WERI-Rb-1 (cell line): Measurements from ENCODE around the gene FAM237A.

Source experiments
- DNase-seq: peaks from one replicate; pipeline ENCODE4 v3.0.0-alpha.2; 2020
- H3K27ac ChIP-seq: fragments of 250-450 bp; sonication (Bioruptor Pico); 2 replicates; pipeline ENCODE4 v1.5.1; 2020; ENCODE audit warnings: mild to moderate bottlenecking, moderate library complexity
- H3K27me3 ChIP-seq: fragments of 250-450 bp; sonication (Bioruptor Pico); 2 replicates; pipeline ENCODE4 v1.5.1; 2021; ENCODE audit warnings: mild to moderate bottlenecking, low read depth, moderate library complexity; ENCODE audit not compliant: insufficient read depth, severe bottlenecking
- H3K36me3 ChIP-seq: fragments of 250-450 bp; sonication (Bioruptor Pico); 2 replicates; pipeline ENCODE4 v1.5.1; 2020; ENCODE audit warnings: mild to moderate bottlenecking, moderate library complexity
- H3K4me3 ChIP-seq: 2 replicates; pipeline ENCODE4 v1.5.1; 2011; ENCODE audit warnings: low read depth, mild to moderate bottlenecking, control low read depth, low read length
- H3K9me3 ChIP-seq: fragments of 250-450 bp; sonication (Bioruptor Pico); 2 replicates; pipeline ENCODE4 v1.5.1; 2021; ENCODE audit warnings: mild to moderate bottlenecking, moderate library complexity; ENCODE audit not compliant: severe bottlenecking
- TF ChIP-seq, protein P1 (sequence below): IDR thresholded peaks from 2 replicates; pipeline ENCODE4 v1.5.1; 2011; ENCODE audit warnings: low read depth, mild to moderate bottlenecking, control low read depth, inconsistent platforms, low read length

Gene FAM237A

DNA sequence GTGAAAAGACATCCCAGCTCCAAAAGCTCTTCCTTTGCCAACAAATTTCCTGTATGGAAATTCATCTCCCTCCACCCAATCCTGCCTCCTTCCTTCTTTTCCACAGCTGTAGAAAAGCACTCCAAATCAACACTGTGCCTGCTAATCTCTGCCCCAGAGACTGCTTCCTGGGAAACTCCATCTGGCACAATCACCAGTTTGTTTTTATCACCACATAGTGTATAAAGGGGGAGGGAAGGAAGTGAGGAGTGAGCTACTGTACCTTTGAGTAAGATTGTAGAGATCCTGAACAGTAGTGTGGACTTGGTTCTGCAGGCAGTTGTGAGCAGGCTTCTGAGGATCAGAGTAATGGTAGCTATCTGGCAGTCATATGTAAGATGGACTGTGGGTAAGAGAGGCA, 14.7 kb upstream of the FAM237A start:
- no peaks in the 10 kb centered on the region for H3K9me3 ChIP-seq
- TF ChIP-seq, protein P1, sequence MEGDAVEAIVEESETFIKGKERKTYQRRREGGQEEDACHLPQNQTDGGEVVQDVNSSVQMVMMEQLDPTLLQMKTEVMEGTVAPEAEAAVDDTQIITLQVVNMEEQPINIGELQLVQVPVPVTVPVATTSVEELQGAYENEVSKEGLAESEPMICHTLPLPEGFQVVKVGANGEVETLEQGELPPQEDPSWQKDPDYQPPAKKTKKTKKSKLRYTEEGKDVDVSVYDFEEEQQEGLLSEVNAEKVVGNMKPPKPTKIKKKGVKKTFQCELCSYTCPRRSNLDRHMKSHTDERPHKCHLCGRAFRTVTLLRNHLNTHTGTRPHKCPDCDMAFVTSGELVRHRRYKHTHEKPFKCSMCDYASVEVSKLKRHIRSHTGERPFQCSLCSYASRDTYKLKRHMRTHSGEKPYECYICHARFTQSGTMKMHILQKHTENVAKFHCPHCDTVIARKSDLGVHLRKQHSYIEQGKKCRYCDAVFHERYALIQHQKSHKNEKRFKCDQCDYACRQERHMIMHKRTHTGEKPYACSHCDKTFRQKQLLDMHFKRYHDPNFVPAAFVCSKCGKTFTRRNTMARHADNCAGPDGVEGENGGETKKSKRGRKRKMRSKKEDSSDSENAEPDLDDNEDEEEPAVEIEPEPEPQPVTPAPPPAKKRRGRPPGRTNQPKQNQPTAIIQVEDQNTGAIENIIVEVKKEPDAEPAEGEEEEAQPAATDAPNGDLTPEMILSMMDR: no peak
- H3K27me3 ChIP-seq: no peaks in the 10 kb centered on the region
- no peak for DNase-seq
- H3K27ac ChIP-seq: no peak overlapping the region
- H3K36me3 ChIP-seq: no peaks in the 10 kb centered on the region
- no peak overlapping the region for H3K4me3 ChIP-seq

DNA sequence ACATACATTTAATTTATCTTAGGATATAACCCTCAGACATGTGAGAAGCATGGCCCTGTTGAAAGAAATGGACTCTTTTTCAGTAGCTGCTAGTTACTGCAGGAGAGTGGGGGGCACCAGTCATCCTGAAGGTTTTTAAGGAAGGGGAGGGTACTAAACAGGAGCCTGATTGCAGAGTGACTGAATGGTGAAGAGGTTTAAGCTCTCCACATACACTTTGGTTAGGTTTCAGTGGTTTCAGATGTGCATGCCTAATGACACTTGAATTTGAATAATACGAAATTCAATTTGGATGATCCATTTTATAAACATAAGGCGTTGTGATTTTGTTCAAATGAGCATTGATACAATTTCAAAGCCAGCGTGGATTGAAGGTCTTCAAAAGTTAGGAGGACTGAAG, 10.9 kb upstream of the FAM237A start:
- TF ChIP-seq, protein P1: no peak
- Histone ChIP-seq H3K9me3 (no peaks in the 10 kb centered on the region), H3K36me3 (no peaks in the 10 kb centered on the region), H3K27me3 (no peaks in the 10 kb centered on the region), H3K4me3 (no peak overlapping the region), H3K27ac (no peak overlapping the region)
- no peak for DNase-seq

DNA sequence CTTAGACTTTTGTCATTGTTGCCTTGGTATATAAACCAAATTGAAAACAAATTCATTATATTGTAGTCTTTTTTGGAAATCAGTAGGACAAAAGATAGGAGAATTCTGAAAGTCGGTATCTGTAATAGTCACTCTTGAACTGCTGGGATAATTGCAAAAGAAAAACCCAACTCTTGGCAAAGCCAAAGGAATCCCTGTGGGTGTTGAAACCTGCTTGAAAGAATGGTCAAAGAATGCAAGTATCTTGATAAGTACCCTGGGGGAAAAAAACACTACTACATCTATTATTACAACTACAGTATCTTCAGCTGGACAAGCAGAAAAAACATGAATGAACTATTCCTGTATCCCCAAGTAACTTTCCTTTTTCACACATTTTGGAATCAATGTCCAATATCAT, 7.3 kb upstream of the FAM237A start:
- no peak overlapping the region for H3K4me3 ChIP-seq
- no peaks in the 10 kb centered on the region for H3K36me3 ChIP-seq
- H3K27ac ChIP-seq: no peak overlapping the region
- H3K27me3 ChIP-seq: no peaks in the 10 kb centered on the region
- TF ChIP-seq, protein P1: no peak
- no peak for DNase-seq
- H3K9me3 ChIP-seq: no peaks in the 10 kb centered on the region

DNA sequence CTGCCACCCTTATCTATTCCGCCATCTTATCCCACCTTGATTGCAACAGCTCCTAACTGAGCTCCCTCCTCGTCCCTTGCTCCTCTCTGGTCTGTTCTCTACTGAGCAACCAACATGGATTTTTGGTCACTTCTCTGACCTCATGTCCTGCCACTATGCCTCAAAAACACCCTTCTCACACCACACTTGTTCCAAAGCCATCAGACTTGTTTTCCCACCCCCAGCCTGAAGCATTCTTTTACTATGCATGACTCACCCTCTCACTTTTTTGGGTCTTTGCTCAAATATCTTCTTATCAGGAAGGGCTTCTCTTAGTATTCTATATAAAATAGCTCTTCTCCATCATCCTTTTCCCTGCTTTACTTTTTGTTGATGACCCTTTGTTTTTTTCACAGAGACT, 2.7 kb upstream of the FAM237A start:
- Histone ChIP-seq H3K27me3 (no peaks in the 10 kb centered on the region), H3K4me3 (no peak overlapping the region), H3K9me3 (no peaks in the 10 kb centered on the region), H3K27ac (no peak overlapping the region), H3K36me3 (no peaks in the 10 kb centered on the region)
- TF ChIP-seq, protein P1: no peak
- no peak for DNase-seq

DNA sequence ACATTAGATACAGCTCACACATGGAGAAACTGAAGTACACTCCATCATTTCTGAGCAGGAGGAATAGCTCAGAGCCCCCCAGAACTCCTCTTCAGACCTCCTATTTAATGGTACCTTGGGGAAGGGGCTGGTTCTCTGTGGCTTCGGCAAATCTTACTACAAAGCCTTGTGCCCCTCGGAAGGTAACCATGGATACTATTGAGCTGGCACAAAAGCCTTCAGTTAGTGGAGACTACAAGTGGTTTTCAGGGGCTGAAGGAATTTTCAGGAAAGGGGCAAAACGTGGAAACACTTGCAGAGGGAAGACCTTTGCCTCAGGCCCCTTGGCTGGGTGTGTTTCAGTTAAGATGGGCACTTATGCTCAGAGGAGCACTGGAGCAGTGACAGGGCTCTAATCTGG, 1.1 kb upstream of the FAM237A start:
- no peaks in the 10 kb centered on the region for H3K27me3 ChIP-seq
- H3K36me3 ChIP-seq: no peaks in the 10 kb centered on the region
- H3K27ac ChIP-seq: no peak overlapping the region
- no peak overlapping the region for H3K4me3 ChIP-seq
- H3K9me3 ChIP-seq: no peaks in the 10 kb centered on the region
- TF ChIP-seq, protein P1: no peak
- no peak for DNase-seq

DNA sequence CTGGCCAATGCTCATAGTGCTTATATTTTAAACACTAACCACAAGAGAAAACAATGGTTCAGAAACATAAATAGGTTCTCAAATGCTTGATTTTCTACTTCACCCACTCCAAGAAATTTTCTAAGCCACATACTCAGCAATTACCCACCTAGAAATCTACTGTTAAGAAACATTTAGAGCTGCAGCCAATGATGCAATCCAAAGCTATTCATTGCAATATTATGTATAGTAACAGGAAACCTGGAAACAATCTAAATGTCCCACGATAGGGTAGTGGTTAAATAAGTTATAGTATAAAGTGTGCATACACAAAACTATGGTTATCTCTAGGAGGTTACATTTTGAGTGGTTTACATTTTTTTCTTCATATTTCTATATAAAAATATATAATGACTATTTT, 5.7 kb downstream of the FAM237A start:
- Histone ChIP-seq H3K36me3 (no peaks in the 10 kb centered on the region), H3K9me3 (no peaks in the 10 kb centered on the region), H3K4me3 (no peak overlapping the region), H3K27me3 (no peaks in the 10 kb centered on the region), H3K27ac (no peak overlapping the region)
- TF ChIP-seq, protein P1: no peak
- DNase-seq: no peak
